HT-29 (cell line): ENCODE results near the gene H1-8. TPM values are rescaled to one million over a fixed set of nuclear protein-coding genes. Genes with fewer than 3 reads are reported as not detected.

Experiments
- DNase-seq: peaks from one replicate; pipeline ENCODE4 v3.0.0-alpha.2; 2015; ENCODE audit warnings: low spot score
- small RNA-seq: library from RNA; depleted of rRNA; stranded (forward); fragments of <200 nt; gene quantifications from one replicate; pipeline ENCODE3, GENCODE V24; 2014
- total RNA-seq: library from RNA; depleted of rRNA; stranded (reverse); fragments of >200 nt; shearing (Covaris generic); gene quantifications from 2 replicates; pipeline ENCODE4 v1.2.3, GENCODE V29; 2014; rRNA removed

Gene H1-8
- total RNA-seq, 1 experiment from 2014 or later: not detected

DNA sequence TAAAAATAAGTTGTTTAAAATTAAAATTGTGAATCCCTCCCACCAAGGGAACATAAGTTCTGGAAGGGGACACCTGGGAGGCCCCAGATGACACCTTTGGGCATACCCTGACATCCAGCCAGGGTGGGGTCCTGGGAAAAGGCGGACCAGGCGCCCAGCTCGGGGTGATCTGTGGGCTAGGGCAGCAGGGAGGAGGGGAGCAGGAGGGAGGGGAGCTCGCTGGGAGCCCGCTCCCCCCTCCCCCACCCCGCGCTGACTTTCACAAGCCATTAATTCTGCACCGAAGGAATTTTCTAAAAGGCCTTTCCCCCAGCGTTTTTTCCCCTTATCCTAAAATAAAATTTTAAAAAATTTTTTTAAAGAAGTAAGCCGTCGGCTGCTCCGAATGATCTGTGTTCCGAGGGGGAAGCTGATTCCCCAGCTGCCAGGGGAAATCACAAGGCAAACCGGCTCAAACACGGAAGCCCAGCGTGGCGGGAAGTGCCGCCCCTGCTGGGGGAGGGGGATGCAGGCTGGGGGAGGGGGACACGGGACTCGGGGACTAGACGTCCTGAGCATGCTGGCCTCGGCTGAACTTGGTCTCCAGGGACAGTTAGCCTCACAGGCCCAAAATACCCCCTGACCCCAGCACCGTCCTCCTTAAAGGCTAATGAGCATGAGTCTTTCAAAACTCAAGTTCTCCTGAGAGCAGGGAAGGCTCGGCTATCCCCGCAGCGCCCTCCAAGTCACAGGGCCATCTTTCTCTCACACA lies 49.6 kb downstream of the H1-8 start:
- no peak for DNase-seq

DNA sequence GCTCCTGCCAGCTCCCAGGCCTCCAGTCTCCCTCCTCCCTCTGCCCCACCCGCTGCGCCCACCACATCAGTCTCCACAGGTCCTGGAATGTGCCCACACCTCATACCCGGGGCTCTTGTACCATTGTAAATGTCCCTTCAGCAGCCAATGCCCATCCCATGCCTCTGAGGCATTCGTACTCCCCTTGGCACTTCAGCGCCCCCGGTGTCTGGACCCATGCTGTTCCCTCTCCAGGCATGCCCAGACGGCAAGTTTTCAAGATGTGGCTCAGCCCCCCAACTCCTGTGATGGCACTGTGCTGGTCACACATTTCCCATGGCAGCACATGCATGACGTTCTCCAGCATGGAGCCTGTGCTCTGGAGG lies 50.2 kb downstream of the H1-8 start:
- DNase-seq: no peak

DNA sequence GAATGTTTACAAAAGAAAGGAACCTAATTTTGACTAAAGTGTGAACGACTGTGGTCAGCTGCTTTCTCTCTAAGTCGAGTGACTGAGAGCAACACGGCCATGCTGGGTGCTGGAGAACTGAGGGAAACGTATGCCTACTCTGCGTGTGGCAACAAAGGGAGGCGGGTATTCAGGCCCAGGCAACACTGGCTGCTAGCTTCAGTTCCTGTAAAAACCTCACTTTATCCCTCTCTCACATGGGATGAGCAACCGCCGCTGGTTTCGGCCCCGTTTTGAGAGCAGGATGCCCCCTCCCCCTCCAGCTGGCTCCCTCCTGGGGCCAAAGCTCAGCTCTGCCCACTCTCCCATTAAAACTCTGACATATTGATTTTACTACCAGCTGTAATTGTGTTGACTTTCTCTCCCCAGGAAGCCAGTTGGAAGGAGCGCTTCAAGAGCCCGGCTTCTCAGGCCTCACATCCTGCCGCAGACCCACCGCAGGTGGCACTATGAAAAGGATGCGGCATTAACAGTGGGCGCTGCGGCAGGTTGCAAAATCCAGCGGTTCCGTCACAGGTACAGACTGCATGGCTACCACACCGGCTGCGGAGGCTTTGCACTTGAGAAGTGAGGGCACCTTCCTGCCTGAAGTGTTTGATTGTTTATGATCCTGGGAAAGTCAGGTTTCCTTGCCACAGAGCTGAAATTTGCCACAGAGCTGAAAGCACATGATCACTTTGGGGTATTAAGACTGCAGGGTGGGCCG lies 50.8 kb downstream of the H1-8 start:
- peak; percentile 74 for DNase-seq

DNA sequence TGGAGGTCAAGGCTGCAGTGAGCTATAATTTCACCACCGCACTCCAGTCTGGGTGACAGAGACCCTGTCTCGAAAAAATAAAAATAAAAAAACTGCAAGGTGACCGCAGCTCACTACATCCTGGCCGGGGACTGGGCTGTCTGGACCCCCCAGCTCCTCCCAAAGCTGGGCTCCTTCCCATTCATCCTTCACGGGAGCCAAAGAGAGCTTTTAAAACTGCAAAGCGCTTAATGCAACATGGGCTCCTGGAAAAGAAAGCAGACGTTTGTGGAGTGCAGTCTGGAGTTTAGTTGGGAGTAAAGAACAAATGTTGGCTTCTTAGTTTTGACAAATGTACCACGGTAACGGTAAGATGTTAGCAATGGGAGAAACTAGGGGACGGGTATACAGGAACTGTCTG lies 51.4 kb downstream of the H1-8 start:
- no peak for DNase-seq

DNA sequence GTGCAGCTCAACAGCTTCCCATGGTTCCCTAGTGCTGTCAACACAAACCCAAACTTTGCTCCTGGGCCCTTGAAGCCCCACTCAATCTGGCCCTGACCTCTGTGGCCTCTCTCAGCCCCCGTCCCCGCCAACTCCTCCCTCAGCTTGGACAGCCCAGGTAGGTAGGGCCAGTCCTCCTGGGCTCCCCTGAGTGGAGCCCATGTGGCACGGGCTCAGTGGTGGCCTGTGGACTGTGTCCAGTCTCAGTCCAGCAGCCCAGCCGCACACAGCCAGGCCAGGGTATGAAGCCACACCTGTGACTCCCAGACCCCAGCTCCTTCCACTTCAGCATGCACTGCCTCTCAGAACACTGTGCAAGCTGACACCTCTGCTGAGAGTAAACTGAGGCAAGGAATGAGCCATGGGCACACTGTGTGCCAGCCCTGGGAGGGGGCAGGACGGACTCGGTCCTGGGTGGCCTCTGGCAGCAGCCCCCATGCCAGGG lies 52.0 kb downstream of the H1-8 start:
- DNase-seq: no peak

DNA sequence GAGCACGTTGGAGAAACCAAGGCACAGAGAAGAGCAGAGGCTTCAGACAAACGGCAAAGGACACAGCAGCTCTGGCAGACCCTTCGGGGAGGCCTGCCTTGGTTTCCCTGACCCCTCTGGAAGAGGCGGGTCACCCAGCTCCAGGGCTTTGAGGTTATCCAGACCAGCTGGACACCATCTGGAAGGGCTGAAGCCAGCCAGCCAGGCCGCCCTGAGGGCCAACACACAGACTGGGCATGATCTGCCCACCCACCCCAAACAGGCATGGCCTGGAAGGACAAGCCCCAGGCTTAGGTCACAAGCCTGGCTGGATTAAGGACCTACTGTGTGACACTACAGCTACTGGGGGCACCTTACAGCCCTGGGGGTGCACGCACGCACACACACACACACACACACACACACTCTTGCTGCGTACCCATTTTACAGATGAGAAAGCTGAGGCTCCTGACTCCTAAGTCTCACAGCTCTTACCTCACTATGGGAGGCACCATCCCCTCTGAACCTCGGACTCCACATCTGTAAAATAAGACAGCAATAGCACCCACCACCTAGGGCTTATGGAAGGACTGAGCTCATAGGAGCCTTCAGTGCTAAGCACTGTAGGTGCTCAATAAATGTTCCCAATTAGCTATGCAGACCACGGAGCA lies 52.7 kb downstream of the H1-8 start:
- no peak for DNase-seq

DNA sequence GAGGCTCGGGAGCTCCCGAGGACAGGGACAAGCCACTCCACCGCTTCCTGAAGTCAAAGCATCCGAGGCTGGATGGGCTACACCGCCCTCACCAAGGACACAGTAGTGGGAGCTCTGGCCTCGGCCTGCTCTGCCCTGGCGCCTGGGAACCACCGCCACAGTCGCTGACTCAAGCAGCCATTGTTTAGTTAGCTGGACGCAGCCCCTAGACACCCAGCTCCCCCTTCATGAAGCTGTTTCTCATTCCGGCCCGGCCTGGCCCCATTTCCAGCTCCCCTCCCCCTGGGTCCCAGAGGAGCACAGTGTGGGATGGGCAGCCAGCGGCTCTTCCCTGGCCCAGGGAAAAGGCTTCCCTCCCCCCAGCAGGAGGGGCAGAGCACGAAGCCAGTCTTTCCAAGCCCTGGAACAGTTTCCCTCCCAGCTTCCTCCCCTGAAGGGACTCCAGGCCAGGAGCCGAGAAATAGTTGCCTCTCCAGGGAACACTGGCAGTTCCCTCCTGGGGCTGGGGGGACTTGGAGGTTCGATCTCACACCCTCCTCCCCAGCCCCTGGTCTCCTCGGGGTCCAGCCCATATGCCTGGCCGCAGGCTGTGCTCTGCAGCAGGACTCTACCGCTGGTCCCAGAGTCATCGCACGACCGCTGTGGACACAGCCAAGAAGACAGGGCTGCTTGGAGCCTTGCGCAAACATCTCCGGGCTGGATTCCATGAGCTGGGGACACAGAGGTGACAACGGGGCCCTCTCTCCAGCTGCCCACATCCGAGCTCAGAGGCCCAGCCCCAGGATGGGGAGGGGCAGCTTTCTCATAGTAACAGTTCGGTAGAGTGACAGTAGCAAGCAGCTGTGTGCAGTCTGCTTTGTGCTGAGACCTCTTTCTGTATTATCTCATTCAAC lies 53.5 kb downstream of the H1-8 start:
- DNase-seq: peak; percentile 48

DNA sequence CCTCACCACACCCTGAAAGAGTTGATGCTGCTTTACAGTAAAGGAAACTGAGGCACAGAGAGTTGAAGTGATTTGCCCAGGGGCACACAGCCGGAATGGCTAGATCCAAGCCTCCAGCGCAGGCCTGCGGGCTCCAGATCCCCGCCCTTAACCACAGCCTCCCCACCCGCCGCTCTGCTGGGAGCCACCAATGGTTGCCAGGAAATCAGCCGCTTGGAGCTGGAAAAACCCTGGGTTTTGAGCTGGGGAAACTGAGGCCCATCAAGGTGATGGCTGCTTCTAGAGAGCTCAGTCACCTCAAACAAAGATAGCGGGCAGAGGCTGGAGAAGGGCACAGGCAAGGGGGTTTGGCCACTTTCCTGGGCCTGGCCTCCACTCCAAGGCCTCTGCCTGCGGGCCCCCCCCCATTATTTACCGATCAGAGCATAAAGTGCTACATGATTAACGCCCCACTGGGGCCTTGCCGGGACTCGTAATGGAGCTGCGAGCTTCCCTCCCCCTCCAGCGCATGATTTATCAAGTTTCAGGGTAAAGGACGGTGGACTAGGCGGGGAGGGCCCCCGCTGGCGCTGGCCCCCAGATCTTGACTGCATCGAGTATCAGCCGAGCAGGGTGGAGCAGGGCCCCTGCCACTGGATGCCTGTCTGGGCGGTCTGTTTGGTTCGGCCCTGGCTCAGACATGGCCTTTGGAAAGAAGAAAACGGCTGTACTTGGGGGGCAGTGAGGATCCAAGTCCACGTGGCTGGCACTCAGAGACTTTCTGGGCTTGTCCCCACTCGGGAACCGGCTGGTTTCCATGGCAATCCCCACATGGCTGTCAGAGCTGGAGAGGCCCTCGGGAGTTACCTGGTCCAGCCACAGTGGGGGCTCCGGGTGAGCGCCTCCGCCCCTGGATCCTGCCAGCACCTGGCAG lies 54.4 kb downstream of the H1-8 start:
- peak; percentile 38 for DNase-seq

DNA sequence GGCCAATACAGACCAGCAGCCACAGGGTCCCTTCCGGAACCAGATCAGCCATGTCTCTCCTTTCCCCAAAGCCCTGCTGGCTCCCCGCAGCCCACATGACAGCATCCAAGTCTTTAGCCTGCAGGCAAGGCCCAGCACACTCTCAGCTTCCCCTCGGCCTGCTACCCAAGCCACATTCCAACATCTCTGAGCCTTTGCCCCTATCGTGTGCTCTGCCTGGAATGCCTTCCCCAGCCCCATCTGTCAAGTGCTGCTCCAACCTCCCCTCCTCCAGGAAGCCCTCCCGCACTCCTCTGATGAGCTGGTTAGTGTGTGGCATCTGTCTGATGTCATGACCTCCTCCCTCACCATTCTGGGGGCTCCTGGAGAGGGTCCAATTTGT lies 55.0 kb downstream of the H1-8 start:
- no peak for DNase-seq

DNA sequence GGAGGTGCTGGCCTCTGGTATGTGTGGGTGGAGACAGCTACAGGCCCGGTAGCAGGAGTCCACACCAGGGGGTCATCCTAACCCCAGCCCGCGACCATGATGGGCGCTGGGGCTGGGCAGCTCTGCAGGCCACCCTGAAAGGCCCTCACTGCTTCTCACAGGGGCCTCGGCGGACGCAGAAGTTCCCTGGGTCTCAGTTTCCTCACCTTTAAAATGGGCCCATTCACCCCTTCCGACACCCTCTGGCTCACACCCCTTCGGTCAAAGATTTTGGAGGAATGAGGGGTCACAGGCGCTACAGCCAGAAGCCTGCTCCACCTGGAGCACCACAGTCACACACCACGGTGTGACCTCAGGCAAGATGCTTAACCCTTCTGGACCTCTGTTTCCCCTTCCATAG lies 55.5 kb downstream of the H1-8 start:
- DNase-seq: no peak

DNA sequence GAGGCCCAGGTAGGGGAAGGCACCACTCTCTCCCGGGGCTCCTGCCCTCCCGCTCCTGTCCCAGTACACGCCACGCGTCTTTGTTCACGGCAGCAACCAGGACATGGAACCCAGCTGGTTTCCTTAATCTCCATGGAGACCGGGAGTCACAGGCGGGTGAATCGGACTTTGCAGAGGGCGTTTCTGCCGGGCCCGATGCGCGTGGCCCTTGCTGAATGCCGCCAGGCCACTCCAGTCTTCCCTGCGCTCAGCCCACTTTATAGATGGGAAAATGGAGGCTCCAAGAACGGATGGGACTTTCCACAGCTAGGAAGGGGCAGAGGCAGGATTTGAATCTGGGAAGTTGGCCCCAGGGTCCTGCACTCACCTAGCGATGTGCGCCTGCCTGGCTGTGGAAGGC lies 56.1 kb downstream of the H1-8 start:
- no peak for DNase-seq

DNA sequence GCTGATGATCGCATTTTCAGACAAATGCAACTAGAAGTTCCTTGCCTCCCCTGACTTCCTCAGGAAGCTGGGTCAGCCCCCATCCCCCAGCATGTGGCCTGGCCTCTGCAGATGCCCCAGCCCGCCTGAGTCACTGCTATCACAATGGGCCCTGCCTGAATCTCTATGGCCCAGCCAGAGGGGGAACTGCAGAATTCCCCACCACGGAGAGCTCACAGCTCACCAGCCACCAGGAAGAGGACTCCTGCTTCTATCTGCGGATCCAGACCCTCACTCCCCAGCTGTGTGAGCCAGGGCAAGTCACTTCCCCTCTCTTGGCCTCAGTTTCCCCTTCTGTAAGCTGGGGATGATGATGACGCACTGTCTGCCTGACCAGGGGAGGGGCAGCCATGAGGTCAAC lies 56.6 kb downstream of the H1-8 start:
- DNase-seq: no peak

DNA sequence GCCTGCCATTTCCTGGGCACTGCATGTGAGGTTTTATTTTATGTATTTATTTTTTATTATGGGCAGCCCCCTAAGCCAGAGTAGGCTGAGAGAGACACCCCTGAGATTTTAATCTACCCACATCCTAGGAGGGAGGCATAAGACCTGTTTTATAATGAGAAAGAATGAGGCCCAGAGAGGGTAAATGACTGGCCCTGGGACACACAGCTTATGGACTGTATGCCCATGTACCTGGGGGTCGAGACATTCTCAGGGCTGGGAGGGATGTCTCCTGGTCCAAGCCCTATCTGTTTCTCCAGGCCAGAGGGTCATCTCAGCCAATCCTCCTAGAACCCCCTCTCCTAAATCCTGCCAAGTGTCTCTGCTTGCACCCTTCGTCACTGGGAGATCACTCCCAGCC lies 57.4 kb downstream of the H1-8 start:
- DNase-seq: no peak

Small RNAs within 50 kb of the gene (small RNA-seq; reads per million reads assigned to genes)
- gene RN7SL752P: 0.22 reads per million

Other genes with a start within 250 kb of the H1-8 start
- under 0.01 and 0.08 TPM in 2 replicates for gene EFCAB12, start 114.5 kb upstream of the H1-8 start, total RNA-seq
- gene MBD4, start 103.2 kb upstream of the H1-8 start, total RNA-seq: 19.9 and 21.1 TPM in 2 replicates
- 19.7 and 24.0 TPM in 2 replicates for gene IFT122, start 103.0 kb upstream of the H1-8 start, total RNA-seq
- not detected in 2 replicates for gene RHO, start 14.5 kb upstream of the H1-8 start, total RNA-seq
- 23.8 and 30.5 TPM in 2 replicates for gene PLXND1, start 63.5 kb downstream of the H1-8 start, total RNA-seq